OCI-LY3 (cell line): ENCODE data around the gene MMD.

Source experiments
- CTCF ChIP-seq: fragments of 200-600, 300-600 bp; sonication (generic); IDR thresholded peaks from 2 replicates; pipeline ENCODE4 v1.5.1; 2014; ENCODE audit warnings: antibody characterized with exemption, low read length, low read depth
- EZH2phosphoT487 ChIP-seq: fragments of 200-600 bp; shearing (Covaris generic); IDR thresholded peaks from 2 replicates; pipeline ENCODE4 v1.6.1; 2018; ENCODE audit warnings: antibody characterized with exemption, mixed run types, low read depth

DNA sequence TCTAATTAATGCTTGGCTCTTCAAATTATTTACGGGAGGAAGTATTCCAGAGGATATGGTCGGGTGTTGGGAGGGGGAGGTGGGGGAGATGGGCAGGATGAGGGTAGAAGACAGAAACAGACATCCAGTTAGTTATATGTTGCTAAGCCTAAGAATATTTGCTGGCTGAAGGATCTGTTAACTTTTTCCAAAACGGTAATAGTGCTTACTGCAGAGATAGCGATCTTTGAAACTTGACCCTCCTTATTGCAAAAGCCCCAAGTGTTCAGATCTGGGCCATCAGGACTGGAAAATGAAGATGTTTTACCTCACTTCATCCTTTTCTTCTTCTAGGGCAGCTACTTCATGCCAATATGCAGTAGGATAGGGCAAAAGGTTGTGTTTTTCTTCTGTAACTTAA, 27.0 kb upstream of the MMD start:
- TF ChIP-seq CTCF: no peak
- TF ChIP-seq EZH2phosphoT487: no peak
